GM18499 (cell line): ENCODE measurements around the gene CEBPZ.
"Not testable (repeated sequence)": the region's sequence is repeated elsewhere in the genome, so short reads cannot be mapped to it uniquely, and the experiment has no call there.

ENCODE experiments used
- ATAC-seq: cut with Tn5 transposase; IDR thresholded peaks from one replicate; pipeline ENCODE4 v1.9.1; 2021; ENCODE audit warnings: moderate number of reproducible peaks; ENCODE audit not compliant: insufficient read depth, unreplicated experiment

CEBPZ gene

DNA sequence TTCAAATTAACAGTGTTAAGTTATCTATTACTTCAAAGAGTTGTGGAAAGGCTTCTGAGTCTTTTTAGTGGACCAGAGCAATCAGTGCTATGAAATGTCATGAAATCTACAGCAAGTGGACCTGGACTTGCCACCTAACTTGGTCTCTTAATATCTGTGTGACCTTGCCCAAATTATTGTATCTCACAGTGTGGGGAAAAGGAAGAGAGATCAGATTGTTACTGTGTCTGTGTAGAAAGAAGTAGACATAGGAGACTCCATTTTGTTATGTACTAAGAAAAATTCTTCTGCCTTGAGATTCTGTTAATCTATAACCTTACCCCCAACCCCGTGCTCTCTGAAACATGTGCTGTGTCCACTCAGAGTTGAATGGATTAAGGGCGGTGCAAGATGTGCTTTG, 6.3 kb downstream of the CEBPZ start:
- ATAC-seq: not testable (repeated sequence)

DNA sequence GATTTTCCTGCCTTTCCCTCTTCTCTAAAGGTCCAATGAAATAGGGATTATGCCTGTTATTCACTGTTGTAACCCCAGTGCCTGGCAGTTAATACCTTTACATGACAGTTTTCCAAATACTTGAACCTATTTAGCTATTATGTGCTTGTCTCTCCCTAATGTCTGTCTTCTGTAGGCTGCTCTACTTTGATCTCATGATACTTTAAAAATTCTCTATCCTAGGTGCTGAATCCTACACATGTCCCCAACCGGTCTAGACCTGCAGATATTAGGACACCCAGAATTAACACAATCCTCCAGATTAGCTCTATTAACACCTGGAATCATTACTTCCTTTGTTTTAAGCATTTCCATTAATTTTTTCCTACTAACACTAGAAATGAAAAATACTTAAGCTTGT, 7.3 kb downstream of the CEBPZ start:
- no peak for ATAC-seq

DNA sequence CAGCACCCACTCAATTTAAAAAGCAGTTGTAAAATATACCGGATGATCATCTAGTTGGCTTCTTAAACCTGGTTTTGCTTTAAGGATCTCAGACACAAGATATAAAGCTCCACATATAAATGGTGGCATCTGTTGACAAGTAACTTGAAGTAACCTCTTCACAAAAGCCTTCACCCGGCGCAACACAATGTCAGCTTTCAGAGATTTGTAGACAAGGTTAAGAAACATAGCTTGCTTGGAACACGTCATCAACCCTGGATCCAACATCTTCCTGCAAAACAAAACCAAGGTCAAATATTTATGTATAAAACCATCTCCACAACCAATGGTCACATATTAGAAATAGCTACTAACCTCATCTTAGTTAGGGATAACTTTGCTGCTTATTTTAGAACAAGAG, 8.3 kb downstream of the CEBPZ start:
- ATAC-seq: no peak

DNA sequence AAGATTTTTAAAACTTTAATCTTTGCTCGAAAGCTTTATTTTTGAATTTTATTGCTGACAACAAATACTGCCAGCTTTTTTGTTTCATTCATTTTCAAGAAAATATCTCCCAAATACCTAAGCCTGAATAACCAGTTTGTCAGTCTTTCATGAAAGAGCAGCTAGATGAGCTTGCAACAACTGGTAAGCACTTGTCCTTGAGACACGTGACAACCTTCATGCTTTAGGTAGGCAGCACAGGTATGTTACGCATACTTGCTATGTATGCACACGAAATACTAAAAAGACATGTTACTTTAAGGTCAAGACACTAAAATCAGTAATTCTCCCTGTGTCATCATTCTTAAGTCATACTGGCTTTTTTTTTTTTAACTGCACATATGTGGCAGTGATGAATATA, 12.3 kb downstream of the CEBPZ start:
- no peak for ATAC-seq

DNA sequence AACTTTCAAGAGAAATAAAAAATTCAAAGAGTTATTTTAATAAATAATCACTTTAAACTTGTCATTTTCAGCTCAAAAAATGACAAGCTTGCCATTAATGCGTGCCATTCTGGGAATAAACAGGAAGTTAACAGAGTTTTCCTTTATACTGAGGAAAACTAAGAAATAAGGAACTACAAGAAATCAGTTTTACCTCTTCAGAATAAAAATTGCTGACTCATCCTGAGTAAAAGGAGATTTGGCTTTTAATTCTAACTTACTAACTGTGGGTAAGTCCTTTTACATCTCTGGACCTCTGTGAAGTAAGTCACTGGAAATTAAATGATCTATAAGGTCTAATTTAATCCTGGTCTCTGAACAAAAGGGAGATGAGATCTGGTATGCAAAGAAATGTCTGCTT, 16.1 kb downstream of the CEBPZ start:
- no peak for ATAC-seq

DNA sequence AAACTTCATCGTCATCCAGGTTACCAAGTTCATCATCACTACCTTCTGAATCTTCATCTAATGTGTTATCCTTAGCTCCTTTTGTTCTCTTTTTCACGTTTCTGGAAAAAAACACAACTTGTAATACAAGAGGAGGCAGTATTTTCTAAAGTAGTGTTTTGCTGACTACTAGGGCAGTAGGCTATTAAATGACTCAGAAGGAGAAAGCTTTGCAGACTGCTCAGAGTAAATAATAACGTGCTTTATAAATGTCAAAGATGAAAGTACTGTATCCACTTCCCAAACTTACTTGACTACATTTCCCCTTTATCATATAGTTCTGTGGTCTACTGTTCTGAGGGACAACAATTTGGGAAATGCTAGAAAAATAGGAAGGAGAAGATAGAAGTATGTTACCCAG, 19.5 kb downstream of the CEBPZ start:
- ATAC-seq: no peak

DNA sequence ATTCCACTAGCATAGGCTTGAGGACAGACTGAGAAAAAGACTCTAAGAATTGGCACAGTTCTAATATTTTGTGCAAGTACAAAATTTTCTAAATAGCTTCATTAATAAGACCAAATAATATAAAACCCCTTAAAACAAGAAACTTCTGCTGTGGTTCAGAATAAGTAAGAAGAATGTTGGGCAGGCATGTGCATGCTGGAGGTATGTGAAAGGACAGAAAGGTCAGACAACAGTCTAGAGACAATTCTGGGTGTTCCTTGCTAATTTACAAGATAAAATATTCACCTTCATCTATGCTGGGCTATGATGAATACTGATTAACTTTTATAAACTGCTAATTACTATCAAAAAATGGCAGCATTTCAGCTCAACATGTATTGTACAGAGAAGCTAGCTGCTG, 20.2 kb downstream of the CEBPZ start:
- ATAC-seq: no peak

DNA sequence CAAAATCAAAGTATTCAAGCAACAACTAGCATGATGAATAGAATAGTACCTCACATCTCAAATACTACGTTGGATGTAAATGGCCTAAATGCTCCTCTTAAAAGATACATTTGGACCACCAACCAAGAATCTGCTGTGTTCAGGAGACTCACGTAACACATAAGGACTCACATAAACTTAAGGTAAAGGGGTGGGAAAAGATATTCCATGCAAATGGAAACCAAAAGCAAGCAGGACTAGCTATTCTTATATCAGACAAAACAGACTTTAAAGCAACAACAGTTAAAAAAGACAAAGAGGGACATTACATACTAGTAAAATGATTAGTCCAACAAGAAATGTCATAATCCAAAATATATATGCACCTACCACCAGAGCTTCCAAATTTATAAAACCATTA, 24.6 kb downstream of the CEBPZ start:
- not testable (repeated sequence) for ATAC-seq

DNA sequence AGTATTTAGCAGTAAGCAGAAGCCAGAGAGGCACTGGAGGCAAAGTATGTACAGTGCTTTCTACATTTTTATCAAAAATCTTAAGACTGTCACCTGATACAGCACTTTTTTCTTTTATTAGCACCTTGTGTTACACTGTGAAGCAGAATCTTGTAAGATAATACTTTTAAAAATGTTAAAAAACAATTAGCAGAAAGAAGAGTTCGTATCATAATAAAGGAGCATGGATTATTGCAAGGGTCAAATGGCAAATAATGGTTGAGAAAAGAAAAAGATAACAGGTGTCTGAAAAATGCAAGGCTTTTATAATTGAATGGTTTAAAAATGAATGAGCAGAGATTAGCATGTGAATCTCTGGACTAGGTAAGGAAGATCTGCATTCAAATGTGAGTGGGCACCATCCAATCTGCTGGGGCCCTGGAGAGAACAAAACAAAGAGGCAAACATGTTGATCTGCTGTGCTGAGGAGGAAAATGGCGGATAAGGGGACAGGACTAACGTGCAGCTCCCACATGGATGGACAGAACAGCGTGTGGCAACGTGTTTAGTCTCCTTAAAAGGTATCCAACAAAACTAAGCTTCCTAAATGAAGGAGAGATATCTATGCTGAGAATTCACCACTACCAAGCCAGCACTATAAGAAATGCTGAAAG, 25.6 kb downstream of the CEBPZ start:
- ATAC-seq: no peak

DNA sequence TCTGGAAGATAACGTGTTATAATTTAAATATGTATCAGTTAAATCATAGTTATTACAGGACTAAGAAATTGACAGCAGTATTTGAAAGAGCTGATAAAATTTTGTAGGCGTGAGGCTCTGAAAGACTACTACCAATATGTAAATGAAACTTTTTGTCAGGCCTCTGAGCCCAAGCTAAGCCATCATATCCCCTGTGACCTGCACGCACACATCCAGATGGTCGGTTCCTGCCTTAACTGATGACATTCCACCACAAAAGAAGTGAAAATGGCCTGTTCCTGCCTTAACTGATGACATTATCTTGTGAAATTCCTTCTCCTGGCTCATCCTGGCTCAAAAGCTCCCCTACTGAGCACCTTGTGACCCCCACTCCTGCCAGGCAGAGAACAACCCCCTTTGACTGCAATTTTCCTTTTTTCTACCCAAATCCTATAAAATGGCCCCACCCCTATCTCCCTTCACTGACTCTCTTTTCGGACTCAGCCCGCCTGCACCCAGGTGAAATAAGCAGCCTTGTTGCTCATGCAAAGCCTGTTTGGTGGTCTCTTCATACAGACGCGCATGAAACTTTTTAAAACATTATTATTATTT, 26.2 kb downstream of the CEBPZ start:
- ATAC-seq: not testable (repeated sequence)

DNA sequence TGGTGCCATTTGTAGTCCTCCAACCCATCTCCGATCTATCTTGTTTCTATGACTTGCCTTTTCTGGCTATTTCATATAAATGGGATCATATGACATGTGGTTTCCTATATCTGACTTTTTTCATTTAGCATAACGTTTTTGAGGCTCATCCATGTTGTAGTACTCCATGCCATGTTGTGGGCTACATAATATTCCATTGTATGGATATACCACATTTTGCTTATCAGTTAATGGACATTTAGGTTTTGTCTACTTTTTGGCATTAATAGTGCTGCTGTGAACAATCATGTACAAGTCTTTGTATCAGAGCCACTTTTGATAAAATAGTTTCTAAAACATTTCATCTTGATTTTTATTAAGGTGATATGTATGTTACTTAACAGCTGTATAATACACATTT, 27.7 kb downstream of the CEBPZ start:
- no peak for ATAC-seq

DNA sequence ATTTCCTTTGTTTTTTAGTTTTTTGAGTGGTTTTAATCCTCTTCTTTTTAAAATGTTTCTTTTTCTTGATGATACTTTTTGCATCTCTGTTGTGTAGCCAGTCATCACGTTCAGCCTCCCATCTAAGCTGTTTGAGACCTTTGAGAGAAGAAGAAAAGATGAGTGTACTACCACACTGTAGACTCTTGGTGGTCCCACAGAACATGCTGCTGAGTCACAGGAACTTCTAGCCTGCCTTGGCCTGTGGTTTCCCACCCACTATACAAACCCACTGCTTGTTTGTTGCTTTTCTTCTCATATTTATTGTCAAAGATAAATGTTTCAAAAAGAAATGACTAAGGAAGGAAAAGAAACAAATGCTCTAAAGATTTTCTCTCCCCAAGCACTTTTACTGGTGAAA, 29.6 kb downstream of the CEBPZ start:
- no peak for ATAC-seq

DNA sequence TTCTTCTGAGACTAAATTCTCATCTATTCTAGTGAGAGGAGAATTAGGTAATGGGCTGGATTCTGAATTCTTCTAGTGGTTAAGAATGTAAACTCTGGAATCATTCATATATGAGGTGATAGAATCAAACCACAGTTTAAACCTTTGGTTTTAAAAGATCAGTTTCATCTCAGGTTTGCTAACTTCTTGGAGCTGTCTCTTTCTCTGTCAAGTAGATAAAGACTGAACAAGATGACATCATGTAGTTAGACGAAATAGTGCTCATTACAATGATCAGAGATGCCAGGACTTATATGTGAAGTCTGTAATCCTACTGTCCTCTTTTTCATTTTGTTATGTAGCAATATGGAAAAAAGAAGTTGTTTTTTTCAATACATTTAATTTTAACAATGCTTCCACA, 30.2 kb downstream of the CEBPZ start:
- ATAC-seq: no peak

DNA sequence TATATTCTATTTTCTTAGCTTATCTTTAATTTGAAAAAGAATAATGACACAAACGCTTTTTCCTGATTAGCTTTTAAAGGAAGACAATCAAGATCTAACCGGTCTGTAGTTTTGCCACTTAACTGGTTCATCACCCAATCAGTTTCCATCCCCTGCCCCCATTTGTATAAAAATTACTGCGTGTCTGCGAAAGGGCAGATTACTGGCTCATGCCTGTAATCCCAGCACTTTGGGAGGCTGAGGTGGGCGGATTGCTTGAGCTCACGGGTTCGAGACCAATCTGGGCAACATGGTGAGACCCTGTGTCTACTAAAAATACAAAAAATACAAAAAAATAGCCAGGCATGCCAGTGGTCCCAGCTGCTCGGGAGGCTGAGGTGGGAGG, 32.7 kb downstream of the CEBPZ start:
- no peak for ATAC-seq

DNA sequence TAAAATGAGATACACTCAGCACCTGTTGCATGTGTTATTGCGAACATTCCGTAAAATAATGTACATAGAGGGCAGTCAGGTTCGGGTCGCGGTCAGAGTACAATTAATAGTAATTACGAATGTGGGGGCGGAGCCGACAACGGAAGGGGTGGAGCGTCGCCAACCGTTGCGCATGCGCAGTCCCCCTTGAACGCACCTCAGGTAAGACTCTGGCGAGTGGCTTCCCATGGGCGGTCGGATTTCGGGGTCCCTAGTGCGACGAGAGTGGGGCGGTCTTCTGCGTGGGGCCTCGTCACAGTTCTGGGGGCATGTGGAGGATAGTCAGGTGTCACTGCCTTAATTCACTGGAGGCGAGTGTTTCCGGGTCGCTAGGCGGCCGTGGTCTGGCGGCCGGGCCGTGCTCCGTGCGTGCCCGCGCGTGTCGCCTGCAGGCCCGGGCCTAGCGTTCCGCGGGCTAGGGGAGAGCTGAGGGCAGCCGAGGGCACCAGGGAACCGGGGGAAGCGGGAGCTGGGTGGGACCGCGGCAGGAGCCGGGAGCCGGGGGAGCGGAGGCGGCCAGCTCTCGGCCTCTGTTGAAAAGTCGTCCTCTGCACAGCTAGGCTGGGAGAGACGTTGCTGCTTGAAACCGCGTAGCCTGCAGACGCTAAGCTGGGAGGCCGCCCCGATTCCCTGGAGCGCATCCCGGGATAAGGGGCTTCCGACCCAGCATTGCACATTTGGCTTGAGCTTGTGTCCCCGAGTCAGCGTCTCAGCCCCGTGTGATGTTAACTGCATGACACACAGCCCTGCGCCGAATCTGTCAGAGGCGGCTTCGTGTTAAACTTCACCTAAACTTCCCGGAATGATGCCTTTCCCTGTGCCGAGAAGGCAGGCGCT, 34.8 kb downstream of the CEBPZ start, which contains the start of gene CEBPZOS:
TSS of gene CEBPZOS (plus strand) at position 177 of the 876 bp plus-strand sequence. CDS start 3,209 bp downstream, outside the sequence.
- peak; percentile 41 for ATAC-seq

DNA sequence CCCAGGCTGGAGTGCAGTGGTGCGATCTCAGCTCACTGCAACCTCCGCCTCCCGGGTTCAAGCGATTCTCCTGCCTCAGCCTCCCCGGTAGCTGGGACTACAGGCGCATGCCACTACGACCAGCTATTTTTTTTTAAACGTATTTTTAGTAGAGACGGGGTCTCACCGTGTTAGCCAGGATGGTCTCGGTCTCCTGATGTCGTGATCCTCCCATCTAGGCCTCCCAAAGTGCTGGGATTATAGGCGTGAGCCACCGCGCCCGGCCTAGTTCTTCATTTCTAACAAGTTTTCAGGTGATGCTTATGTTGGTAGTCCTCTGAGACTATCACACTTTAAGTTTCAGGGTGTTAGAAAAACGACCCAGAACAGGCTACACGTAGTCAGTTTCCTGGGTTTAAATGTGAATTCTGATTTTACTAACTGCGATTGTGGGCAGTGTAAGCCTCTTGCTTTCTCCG, 35.5 kb downstream of the CEBPZ start:
- not testable (repeated sequence) for ATAC-seq

DNA sequence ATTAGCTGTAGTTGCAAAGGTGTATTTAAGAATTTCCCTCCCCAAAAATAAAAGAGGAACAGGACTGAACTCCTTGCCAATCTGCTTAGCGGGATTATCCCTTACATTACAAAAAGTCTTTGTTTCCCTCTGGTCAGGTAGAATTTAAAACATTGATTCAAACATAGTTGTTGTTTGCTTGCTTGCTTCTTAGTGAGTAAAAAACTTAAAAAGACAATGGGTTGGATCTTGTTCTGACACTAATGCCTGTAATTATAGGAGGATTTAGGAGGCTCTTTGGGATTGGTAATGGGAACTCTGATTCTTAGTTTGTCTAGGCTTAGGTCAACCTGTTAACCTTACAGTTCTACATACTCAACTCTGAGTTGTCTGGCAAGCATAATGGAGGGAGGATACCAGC, 38.8 kb downstream of the CEBPZ start:
- no peak for ATAC-seq

DNA sequence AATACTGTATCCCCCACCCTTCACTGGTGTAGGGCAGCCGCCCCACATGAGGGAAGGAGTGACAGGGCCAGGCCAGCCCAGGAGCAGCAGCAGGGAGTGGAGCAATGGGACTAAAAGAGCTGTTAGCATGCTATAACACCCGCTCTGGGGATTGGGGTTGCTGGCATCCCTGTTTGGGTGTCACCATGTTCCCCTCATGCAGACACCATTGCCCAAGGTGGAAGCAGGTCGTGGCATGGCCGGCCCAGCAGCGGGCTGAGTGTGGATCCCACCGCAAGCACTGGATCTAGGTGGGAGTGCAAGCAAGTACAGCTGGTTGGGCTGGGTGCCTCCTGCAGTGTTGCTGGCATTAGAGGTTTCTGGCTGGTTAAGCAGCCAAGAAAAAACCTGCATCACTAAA, 39.6 kb downstream of the CEBPZ start:
- no peak for ATAC-seq

DNA sequence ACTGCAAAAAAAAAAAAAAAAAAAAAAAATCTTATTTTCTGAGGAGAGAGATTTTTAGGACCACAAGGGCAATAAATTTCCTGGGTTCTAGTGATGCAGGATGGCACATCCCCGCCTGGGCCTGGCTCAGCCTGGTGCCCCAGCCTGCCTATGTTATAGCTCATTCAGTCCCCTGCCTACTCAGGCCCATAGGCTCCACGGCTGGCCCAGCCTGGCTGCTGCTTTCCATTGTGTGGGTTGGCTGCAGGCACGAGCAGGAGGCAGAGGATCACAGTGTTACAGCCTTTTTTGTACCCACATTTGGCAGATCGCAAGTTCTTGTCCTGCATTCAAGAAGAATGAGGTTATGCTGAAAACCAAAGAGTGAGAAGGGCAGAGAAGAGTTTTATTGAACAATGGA, 40.1 kb downstream of the CEBPZ start:
- no peak for ATAC-seq

DNA sequence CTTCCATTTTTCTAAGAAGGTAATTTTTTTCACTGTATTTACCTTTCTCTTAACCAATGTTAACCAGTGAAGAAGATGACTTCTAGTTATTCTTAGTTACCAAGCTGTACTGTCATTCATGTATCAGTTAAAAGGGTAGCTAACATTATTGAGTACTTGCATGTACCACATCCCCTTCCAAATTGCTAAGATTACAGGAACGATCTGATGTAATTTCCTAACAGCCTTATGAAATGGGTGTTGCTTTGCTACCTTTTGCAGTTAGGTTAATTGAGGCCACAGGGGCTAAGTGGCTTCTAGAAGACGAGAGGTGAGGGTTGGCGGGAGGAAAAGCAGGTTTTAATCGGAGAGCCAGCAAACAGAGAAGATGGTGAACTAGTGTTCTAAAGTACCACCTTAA, 41.1 kb downstream of the CEBPZ start:
- no peak for ATAC-seq

DNA sequence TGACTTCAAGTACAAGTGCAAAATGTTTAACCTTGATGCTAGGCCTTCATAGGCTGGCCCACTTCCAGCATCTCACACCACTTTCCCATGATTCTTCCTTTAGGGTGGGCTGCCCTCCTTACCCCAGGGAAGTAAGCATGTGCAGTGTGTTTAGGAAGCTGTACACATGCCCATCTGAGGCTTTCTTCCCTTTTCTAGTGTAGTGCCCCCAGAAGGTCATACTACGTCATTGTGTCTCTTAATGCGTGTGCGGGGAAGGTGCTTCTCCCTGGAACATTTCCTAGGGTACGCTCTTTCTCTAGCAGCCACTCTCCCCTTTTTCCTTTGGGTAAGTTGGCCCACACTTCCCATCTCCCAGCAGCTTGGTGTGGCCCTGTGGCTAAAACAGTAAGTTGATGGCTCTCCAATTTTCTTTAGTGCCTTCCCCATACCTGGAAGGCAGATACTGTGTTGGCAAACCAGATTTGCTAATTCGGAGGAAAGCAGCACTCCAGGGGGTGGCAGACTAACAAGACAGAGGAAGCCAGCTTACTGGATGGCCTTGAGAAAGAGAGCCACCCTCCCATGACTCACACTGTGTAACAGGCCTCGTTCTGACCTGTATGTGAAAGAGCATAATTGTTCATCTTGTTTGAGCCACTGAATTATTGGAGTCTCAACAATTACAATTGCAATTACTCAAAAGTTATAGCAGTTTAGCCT, 41.8 kb downstream of the CEBPZ start:
- ATAC-seq: no peak
